GM18507 (cell line): Measurements from ENCODE around the gene ZC3H12C.
"Not testable (repeated sequence)": the region's sequence is repeated elsewhere in the genome, so short reads cannot be mapped to it uniquely, and the experiment has no call there.

Experiments used
- DNase-seq: peaks from one replicate; pipeline ENCODE4 v3.0.0; 2011; ENCODE audit warnings: low read depth; ENCODE audit not compliant: insufficient read length; ENCODE audit errors: extremely low spot score
- FAIRE-seq: peaks from 2 replicates; lab custom pipeline; 2011; peaks lifted over from hg19 to GRCh38; lab: Jason Lieb, UNC

ZC3H12C gene

GRCh38 chr11:110169738-110170137 lies 76.5 kb downstream of the ZC3H12C start:
- DNase-seq: no peak
- FAIRE-seq: no peak

GRCh38 chr11:110172468-110173065 lies 79.4 kb downstream of the ZC3H12C start:
- FAIRE-seq: no peak

GRCh38 chr11:110173811-110174644 lies 80.8 kb downstream of the ZC3H12C start:
- FAIRE-seq (peak; percentile 64), DNase-seq (peak; percentile 18)

More at GRCh38 chr11:110172468-110173065, 79.4 kb downstream of the ZC3H12C start:
- DNase-seq: no peak

- no peak for FAIRE-seq
Observed at GRCh38 chr11:110174645-110175310, 81.6 kb downstream of the ZC3H12C start.

GRCh38 chr11:110176366-110177085 lies 83.3 kb downstream of the ZC3H12C start:
- no peak for FAIRE-seq

More at GRCh38 chr11:110174645-110175310, 81.6 kb downstream of the ZC3H12C start:
- DNase-seq: no peak

GRCh38 chr11:110177086-110177456 lies 83.9 kb downstream of the ZC3H12C start:
- DNase-seq: no peak
- no peak for FAIRE-seq

More at GRCh38 chr11:110176366-110177085, 83.3 kb downstream of the ZC3H12C start:
- no peak for DNase-seq

GRCh38 chr11:110179064-110179463 lies 85.9 kb downstream of the ZC3H12C start:
- DNase-seq (no peak), FAIRE-seq (no peak)

- DNase-seq (no peak), FAIRE-seq (no peak)
Observed at GRCh38 chr11:110182886-110183285, 89.7 kb downstream of the ZC3H12C start.

- FAIRE-seq (no peak), DNase-seq (no peak)
Observed at GRCh38 chr11:110184456-110184855, 91.3 kb downstream of the ZC3H12C start.

- FAIRE-seq: no peak
- no peak for DNase-seq
Observed at GRCh38 chr11:110185121-110185591, 92.0 kb downstream of the ZC3H12C start.

- DNase-seq: no peak
- FAIRE-seq: no peak
Observed at GRCh38 chr11:110185599-110185998, 92.4 kb downstream of the ZC3H12C start.

GRCh38 chr11:110186456-110186855 lies 93.3 kb downstream of the ZC3H12C start:
- DNase-seq (no peak), FAIRE-seq (no peak)

- FAIRE-seq (no peak), DNase-seq (no peak)
Observed at GRCh38 chr11:110186867-110187266, 93.7 kb downstream of the ZC3H12C start.

GRCh38 chr11:110187731-110188130 lies 94.5 kb downstream of the ZC3H12C start:
- no peak for FAIRE-seq
- no peak for DNase-seq

- FAIRE-seq (no peak), DNase-seq (no peak)
Observed at GRCh38 chr11:110190885-110191284, 97.7 kb downstream of the ZC3H12C start.

- FAIRE-seq: peak; percentile 88
Observed at GRCh38 chr11:110192604-110193282, 99.6 kb downstream of the ZC3H12C start.

GRCh38 chr11:110194211-110194766 lies 101.1 kb downstream of the ZC3H12C start:
- not testable (repeated sequence) for DNase-seq, FAIRE-seq

More at GRCh38 chr11:110192604-110193282, 99.6 kb downstream of the ZC3H12C start:
- not testable (repeated sequence) for DNase-seq

GRCh38 chr11:110196241-110196754 lies 103.1 kb downstream of the ZC3H12C start:
- FAIRE-seq: no peak

More at GRCh38 chr11:110196241-110196754, 103.1 kb downstream of the ZC3H12C start:
- no peak for DNase-seq
